IMR-90 (cell line): ENCODE data around the gene LIX1. TPM values are rescaled to one million over a fixed set of nuclear protein-coding genes. Genes with fewer than 3 reads are reported as not detected.

Experiments
- microRNA-seq, 2 experiments: library from miRNA; stranded (forward) in 1 of 2; unstranded in 1 of 2; fragments of 10-50 nt in 1 of 2; fragments of <30 nt in 1 of 2; gene quantifications in 1 of 2; microRNA quantifications in 1 of 2; one replicate each; pipeline versions ENCODE3 to v1.1.0; 2013 to 2020; ENCODE audit not compliant: insufficient read depth in 1 of 2, insufficient read length in 1 of 2, unreplicated experiment in 1 of 2
- polyA plus RNA-seq, 3 experiments: library from polyadenylated mRNA; depleted of rRNA; stranded (reverse); fragments of >200 nt; gene quantifications; 2 replicates each; pipeline ENCODE4 v1.2.3, GENCODE V29; 2012; ENCODE audit warnings: low replicate concordance in 1 of 3
- small RNA-seq, 5 experiments: library from RNA; depleted of rRNA; stranded (forward); fragments of <200 nt; gene quantifications; one replicate each; pipeline ENCODE3, GENCODE V24; 2012
- total RNA-seq: library from RNA; depleted of rRNA; stranded (reverse); fragments of >200 nt; gene quantifications from 2 replicates; pipeline ENCODE4 v1.2.3, GENCODE V29; 2012; rRNA removed

LIX1 gene
- total and polyA plus RNA-seq, 2 of the 4 experiments (the other 2 are of a cell fraction) = not detected

Small RNAs within 50 kb of the gene (microRNA-seq; reads per million reads assigned to microRNA genes)
- gene RNU1-73P (ENCODE audit: insufficient read depth, insufficient read length) = not detected

Small RNAs within 50 kb of the gene (small RNA-seq; reads per million reads assigned to genes)
- gene RNU1-73P = 0 reads per million in 5 experiments

Other genes starting within 250 kb of the LIX1 start
- gene LNPEP, start 206.5 kb downstream of the LIX1 start, total RNA-seq = 27.4 and 27.5 TPM in 2 replicates
- 2.7 and 3.6 TPM in 2 replicates for gene LNPEP, start 206.5 kb downstream of the LIX1 start, polyA plus RNA-seq (2012; rRNA removed)
- 17.7 and 26.1 TPM in 2 replicates for gene RIOK2, start 40.6 kb upstream of the LIX1 start, total RNA-seq
- 9.2 and 10.7 TPM in 2 replicates for gene RIOK2, start 40.6 kb upstream of the LIX1 start, polyA plus RNA-seq (2012; rRNA removed)